Calu3 (cell line): ENCODE measurements around the gene FLNA. TPM values are rescaled to one million over a fixed set of nuclear protein-coding genes. Genes with fewer than 3 reads are reported as not detected.

Experiments used
- BruUV-seq: library from RNA; stranded (reverse); fragments of 400-500 nt; replicated peaks from 2 replicates; lab custom pipeline; 2021; lab: Mats Ljungman, UMichigan
- CTCF ChIA-PET: fragments of 300-600 bp; sonication (Branson Sonifier 250); formaldehyde crosslinking; loops from one replicate; lab custom pipeline; 2022; ENCODE audit warnings: antibody characterized with exemption; lab: Charles Lee
- DNase-seq: peaks from one replicate; pipeline ENCODE4 v3.0.0; 2022
- H3K27ac Mint-ChIP-seq: one replicate; pipeline ENCODE4 v1.8.0; 2022; ENCODE audit warnings: mixed read lengths; ENCODE audit not compliant: unreplicated experiment
- H3K27me3 Mint-ChIP-seq: one replicate; pipeline ENCODE4 v1.8.0; 2022; ENCODE audit warnings: mixed read lengths; ENCODE audit not compliant: unreplicated experiment
- H3K36me3 Mint-ChIP-seq: one replicate; pipeline ENCODE4 v1.8.0; 2022; ENCODE audit warnings: mild to moderate bottlenecking, moderate library complexity, mixed read lengths; ENCODE audit not compliant: insufficient read depth, unreplicated experiment
- H3K4me1 Mint-ChIP-seq: one replicate; pipeline ENCODE4 v1.8.0; 2022; ENCODE audit warnings: mild to moderate bottlenecking, low read depth, mixed read lengths; ENCODE audit not compliant: unreplicated experiment
- H3K4me3 Mint-ChIP-seq: one replicate; pipeline ENCODE4 v1.8.0; 2022; ENCODE audit warnings: mild to moderate bottlenecking, low read depth, moderate library complexity, mixed read lengths; ENCODE audit not compliant: unreplicated experiment
- H3K9me3 Mint-ChIP-seq: one replicate; pipeline ENCODE4 v1.8.0; 2022; ENCODE audit warnings: low read depth, mixed read lengths; ENCODE audit not compliant: unreplicated experiment
- intact Hi-C: fragments of 100-400 bp; cut with micrococcal nuclease; formaldehyde crosslinking; loops from one replicate; pipeline ENCODE4 v1.10.0; 2022; ENCODE audit not compliant: unreplicated experiment
- total RNA-seq: library from RNA; stranded (reverse); gene quantifications from 2 replicates; pipeline ENCODE4 v1.2.3, GENCODE V29; 2022
- TF ChIP-seq, protein P1 (sequence below): fragments of 200-600 bp; IDR thresholded peaks from one replicate; pipeline ENCODE4 v1.8.0; 2022; ENCODE audit warnings: antibody characterized with exemption; ENCODE audit not compliant: unreplicated experiment

FLNA gene
- total RNA-seq, 1 experiment from 2014 or later = 1,240 TPM

DNA sequence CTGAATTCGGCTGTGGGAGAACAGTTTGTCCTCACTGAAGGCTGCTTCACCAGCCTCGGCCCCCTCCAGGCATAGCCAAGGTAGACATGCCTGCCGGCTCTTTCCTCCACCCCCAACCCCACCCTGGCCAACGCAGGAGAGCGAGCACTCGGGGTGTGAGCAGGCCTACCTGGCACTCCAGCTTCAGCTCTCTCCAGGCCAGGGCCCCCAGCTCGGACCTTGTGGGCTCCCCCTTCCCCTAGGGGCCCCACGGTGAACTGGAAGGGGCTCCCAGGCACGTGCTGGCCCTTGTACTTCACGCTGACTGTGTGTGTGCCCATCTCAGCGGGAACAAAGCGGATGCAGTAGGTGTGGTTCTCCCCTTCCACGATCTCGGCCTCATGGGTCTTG is 22.4 kb downstream of the FLNA start:
- no peak overlapping the region for H3K4me3 Mint-ChIP-seq
- DNase-seq = no peak
- no TSS peak for BruUV-seq
- peaks cover 79% of the 10 kb centered on the region for H3K36me3 Mint-ChIP-seq
- H3K4me1 Mint-ChIP-seq = peaks cover 6% of the 10 kb centered on the region
- no peaks in the 10 kb centered on the region for H3K27me3 Mint-ChIP-seq
- no peak overlapping the region for H3K27ac Mint-ChIP-seq
- intact Hi-C loops = no loop called here
- CTCF ChIA-PET = no interaction called here
- TF ChIP-seq, protein P1, sequence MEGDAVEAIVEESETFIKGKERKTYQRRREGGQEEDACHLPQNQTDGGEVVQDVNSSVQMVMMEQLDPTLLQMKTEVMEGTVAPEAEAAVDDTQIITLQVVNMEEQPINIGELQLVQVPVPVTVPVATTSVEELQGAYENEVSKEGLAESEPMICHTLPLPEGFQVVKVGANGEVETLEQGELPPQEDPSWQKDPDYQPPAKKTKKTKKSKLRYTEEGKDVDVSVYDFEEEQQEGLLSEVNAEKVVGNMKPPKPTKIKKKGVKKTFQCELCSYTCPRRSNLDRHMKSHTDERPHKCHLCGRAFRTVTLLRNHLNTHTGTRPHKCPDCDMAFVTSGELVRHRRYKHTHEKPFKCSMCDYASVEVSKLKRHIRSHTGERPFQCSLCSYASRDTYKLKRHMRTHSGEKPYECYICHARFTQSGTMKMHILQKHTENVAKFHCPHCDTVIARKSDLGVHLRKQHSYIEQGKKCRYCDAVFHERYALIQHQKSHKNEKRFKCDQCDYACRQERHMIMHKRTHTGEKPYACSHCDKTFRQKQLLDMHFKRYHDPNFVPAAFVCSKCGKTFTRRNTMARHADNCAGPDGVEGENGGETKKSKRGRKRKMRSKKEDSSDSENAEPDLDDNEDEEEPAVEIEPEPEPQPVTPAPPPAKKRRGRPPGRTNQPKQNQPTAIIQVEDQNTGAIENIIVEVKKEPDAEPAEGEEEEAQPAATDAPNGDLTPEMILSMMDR = no peak
- H3K9me3 Mint-ChIP-seq = no peaks in the 10 kb centered on the region

DNA sequence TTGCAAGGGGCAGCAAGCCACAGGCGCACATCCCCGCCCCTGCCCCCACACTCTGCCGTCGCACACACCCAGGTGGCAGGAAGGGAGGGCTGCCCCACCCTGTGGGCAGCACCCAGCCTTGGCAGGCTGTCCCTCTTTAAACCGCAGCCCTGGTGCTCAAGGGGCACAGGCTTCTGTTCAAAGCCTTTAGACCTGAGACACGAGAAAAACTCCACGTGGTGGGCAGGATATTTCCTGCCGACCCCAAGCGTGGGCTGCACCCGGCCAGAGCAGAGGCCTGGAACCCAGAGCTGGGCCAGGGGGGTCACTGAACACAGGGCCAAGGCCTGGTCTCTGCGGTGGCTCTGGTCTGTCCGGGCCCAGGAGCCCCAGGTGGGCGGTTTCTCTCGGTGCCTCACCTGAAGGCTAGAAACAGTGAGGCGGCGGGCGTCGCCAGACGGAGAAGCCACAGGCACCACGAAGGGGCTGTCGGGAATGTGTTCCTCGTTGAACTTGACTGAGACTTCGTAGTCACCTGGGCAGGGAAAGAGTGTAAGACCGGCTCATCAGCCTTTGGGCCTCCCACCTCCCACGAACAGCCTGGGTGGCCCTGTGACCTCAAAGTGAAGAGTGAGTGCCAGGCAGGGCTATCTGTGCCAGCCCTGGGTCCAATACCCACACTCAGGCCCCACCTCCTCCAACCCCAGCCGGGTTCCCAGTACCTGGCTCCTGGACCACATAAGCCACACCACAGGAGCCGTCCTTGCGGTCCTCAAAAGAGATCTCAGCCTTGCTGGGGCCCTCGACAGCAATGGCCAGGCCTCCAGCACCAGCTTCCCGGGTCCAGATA is 23.0 kb downstream of the FLNA start:
- Mint-ChIP-seq H3K36me3 (peaks cover 75% of the 10 kb centered on the region), H3K27me3 (no peaks in the 10 kb centered on the region), H3K4me1 (peaks cover 6% of the 10 kb centered on the region), H3K4me3 (no peak overlapping the region), H3K27ac (no peak overlapping the region), H3K9me3 (no peaks in the 10 kb centered on the region)
- TF ChIP-seq, protein P1 = no peak
- intact Hi-C loops = no loop called here
- CTCF ChIA-PET = no interaction called here
- no TSS peak for BruUV-seq
- no peak for DNase-seq

DNA sequence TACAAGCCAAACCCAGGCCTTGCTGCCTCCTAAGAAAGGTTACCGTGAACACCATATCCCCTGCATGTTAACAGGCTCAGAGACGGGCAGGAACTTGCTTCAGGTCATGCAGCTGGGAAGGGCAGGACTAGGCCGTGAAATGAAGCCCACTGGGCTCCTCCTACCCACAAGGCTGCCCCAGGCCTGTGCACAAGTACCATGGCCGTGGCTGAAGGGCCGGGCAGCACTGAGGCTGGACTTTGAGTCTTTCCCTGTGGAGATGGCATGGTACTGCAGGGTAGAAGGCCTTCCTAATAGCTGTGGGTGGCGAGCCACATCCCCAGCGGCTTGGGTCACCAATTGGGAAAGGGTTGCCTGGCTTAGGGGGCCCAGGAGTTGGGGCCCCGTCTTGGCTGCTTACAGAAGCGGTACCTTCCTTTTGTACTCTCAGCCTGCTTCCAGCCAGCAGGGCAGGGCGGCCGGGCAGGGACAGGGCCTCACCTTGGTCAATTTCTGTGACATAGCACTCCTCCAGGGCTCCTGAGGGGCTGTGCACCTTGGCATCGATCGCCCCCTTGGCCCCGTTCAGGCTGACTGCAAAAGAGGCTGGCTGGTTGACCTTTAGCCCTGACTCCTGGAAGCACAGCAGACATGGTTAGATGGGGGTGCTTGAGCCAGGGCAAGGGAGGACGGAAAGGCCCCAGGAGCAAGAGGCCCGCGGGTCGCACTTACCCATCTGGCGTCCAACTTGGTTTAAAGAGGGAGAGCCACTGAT is 23.8 kb downstream of the FLNA start:
- TF ChIP-seq, protein P1 = no peak
- Mint-ChIP-seq H3K4me3 (no peak overlapping the region), H3K27ac (no peak overlapping the region), H3K27me3 (no peaks in the 10 kb centered on the region), H3K36me3 (peaks cover 69% of the 10 kb centered on the region), H3K9me3 (no peaks in the 10 kb centered on the region), H3K4me1 (peaks cover 6% of the 10 kb centered on the region)
- no TSS peak for BruUV-seq
- no peak for DNase-seq
- CTCF ChIA-PET = no interaction called here
- intact Hi-C loops = no loop called here

DNA sequence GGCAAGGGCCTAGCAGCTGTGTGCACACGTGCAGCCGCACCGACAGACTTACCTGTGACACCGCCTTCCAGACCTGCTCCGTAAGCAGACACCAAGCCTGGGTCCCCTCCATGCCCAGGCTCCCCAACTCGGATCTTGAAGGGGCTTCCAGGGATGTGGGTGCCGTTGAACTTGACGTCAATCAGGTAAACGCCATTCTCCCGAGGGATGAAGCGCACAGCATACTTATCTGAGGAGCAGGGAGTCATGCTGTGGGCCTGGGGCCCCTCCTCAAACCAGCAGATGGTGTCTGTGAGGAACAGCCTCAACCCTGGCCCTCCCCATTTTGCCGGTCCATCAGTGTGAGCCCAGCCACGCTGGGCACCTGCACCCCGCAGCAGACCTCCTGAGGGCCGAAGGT is 24.5 kb downstream of the FLNA start:
- Mint-ChIP-seq H3K4me1 (peaks cover 6% of the 10 kb centered on the region), H3K36me3 (peaks cover 69% of the 10 kb centered on the region), H3K27ac (no peak overlapping the region), H3K27me3 (no peaks in the 10 kb centered on the region), H3K4me3 (no peak overlapping the region), H3K9me3 (no peaks in the 10 kb centered on the region)
- intact Hi-C loops = no loop called here
- DNase-seq = no peak
- TF ChIP-seq, protein P1 = no peak
- CTCF ChIA-PET = no interaction called here
- no TSS peak for BruUV-seq
